HL-60 (cell line): Measurements from ENCODE around the gene DOCK6.

Source experiments
- DNase-seq, 2 experiments: peaks; one replicate each; pipeline ENCODE4 v3.0.0-alpha.2; 2010 to 2020; ENCODE audit warnings: low read depth in 1 of 2, low spot score in 1 of 2
- H3K27ac ChIP-seq: fragments of 250-450 bp; sonication (Bioruptor Pico); replicated peaks from 2 replicates; pipeline ENCODE4 v1.5.1; 2020; ENCODE audit warnings: mild to moderate bottlenecking, moderate library complexity
- H3K27me3 ChIP-seq: fragments of 250-450 bp; sonication (Bioruptor Pico); 2 replicates; pipeline ENCODE4 v1.5.1; 2021; ENCODE audit warnings: mild to moderate bottlenecking, moderate library complexity; ENCODE audit not compliant: insufficient read depth, poor library complexity, severe bottlenecking
- H3K4me3 ChIP-seq: replicated peaks from 2 replicates; pipeline ENCODE4 v1.5.1; 2011; ENCODE audit warnings: mild to moderate bottlenecking, control low read depth, low read length; ENCODE audit not compliant: insufficient read depth
- GABPA ChIP-seq: IDR thresholded peaks from 2 replicates; pipeline ENCODE4 v1.6.1; 2012; ENCODE audit warnings: low read depth
- POLR2AphosphoS5 ChIP-seq: IDR thresholded peaks from 2 replicates; pipeline ENCODE4 v1.6.1; 2012; ENCODE audit warnings: low read depth
- REST ChIP-seq: IDR thresholded peaks from 2 replicates; pipeline ENCODE4 v1.6.1; 2012; ENCODE audit warnings: low read depth; ENCODE audit not compliant: insufficient replicate concordance
- SPI1 ChIP-seq: IDR thresholded peaks from 2 replicates; pipeline ENCODE4 v1.6.1; 2012; ENCODE audit warnings: low read depth, mild to moderate bottlenecking, borderline replicate concordance
- TF ChIP-seq, protein P1 (sequence below): IDR thresholded peaks from one replicate; pipeline ENCODE4 v1.5.1; 2011; ENCODE audit warnings: low read length, control low read depth, inconsistent platforms; ENCODE audit not compliant: insufficient read depth

The DOCK6 gene

GRCh38 chr19:11176466-11177193 is 85.7 kb downstream of the DOCK6 start:
- no peak overlapping the region for H3K27ac ChIP-seq
- TF ChIP-seq GABPA = no peak
- no peak for TF ChIP-seq SPI1
- TF ChIP-seq, protein P1, sequence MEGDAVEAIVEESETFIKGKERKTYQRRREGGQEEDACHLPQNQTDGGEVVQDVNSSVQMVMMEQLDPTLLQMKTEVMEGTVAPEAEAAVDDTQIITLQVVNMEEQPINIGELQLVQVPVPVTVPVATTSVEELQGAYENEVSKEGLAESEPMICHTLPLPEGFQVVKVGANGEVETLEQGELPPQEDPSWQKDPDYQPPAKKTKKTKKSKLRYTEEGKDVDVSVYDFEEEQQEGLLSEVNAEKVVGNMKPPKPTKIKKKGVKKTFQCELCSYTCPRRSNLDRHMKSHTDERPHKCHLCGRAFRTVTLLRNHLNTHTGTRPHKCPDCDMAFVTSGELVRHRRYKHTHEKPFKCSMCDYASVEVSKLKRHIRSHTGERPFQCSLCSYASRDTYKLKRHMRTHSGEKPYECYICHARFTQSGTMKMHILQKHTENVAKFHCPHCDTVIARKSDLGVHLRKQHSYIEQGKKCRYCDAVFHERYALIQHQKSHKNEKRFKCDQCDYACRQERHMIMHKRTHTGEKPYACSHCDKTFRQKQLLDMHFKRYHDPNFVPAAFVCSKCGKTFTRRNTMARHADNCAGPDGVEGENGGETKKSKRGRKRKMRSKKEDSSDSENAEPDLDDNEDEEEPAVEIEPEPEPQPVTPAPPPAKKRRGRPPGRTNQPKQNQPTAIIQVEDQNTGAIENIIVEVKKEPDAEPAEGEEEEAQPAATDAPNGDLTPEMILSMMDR = no peak
- no peak for TF ChIP-seq POLR2AphosphoS5
- TF ChIP-seq REST = no peak
- H3K27me3 ChIP-seq = no peaks in the 10 kb centered on the region
- no peak for DNase-seq
- no peak overlapping the region for H3K4me3 ChIP-seq

GRCh38 chr19:11175920-11176319 is 86.4 kb downstream of the DOCK6 start:
- Histone ChIP-seq H3K4me3 (no peak overlapping the region), H3K27me3 (no peaks in the 10 kb centered on the region), H3K27ac (no peak overlapping the region)
- DNase-seq = no peak
- TF ChIP-seq SPI1 (no peak), REST (no peak), GABPA (no peak), POLR2AphosphoS5 (no peak)
- TF ChIP-seq, protein P1 = no peak

DNA sequence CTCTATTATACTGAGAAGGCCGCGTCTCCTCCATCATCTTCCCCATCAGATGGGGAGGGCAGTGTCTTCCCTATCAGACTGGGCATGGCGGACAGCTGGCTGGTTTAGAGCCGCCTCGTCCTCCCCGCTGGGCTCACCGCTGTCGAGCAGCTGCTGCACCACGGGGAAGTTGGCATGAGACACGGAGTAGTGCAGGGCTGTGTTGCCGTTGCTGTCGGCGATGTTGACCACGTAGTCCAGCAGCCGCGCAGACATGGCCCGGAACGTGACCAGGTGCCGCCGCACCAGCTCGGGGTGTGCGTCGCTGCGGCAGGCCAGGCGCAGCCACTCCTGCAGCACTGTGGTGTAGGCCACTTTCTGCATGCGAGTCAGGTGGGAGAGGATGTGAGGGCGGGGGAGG is 88.0 kb downstream of the DOCK6 start:
- DNase-seq = no peak
- Histone ChIP-seq H3K27ac (no peak overlapping the region), H3K27me3 (no peaks in the 10 kb centered on the region), H3K4me3 (no peak overlapping the region)
- TF ChIP-seq, protein P1 = no peak
- TF ChIP-seq GABPA (no peak), POLR2AphosphoS5 (no peak), SPI1 (no peak)
